ELR (cell line): Measurements from ENCODE around the gene THAP12.
"Not testable (repeated sequence)": the region's sequence is repeated elsewhere in the genome, so short reads cannot be mapped to it uniquely, and the experiment has no call there.

Experiments
- DNase-seq: peaks from one replicate; pipeline ENCODE4 v3.0.0-alpha.2; 2015; ENCODE audit warnings: low read depth

The THAP12 gene

GRCh38 chr11:76380977-76381719 lies at the start of gene THAP12, which contains the start of gene GVQW3:
THAP12 (minus strand) TSS chr11:76381132; CDS start chr11:76380836, 296 bp downstream.
GVQW3 (plus strand) TSS chr11:76381323; CDS start chr11:76381829, 506 bp downstream.
- peak; percentile 97 for DNase-seq

GRCh38 chr11:76426660-76427059 lies 45.7 kb upstream of the THAP12 start:
- no peak for DNase-seq

- DNase-seq, result no peak
These were observed 44.0 kb upstream of the THAP12 start for GRCh38 chr11:76424891-76425290.

GRCh38 chr11:76424379-76424778 lies 43.4 kb upstream of the THAP12 start:
- no peak for DNase-seq

- peak; percentile 19 for DNase-seq
These were observed 39.0 kb upstream of the THAP12 start for GRCh38 chr11:76419896-76420295.

- no peak for DNase-seq
These were observed 34.1 kb upstream of the THAP12 start for GRCh38 chr11:76415073-76415472.

GRCh38 chr11:76410851-76411357 lies 30.0 kb upstream of the THAP12 start:
- no peak for DNase-seq

- DNase-seq, result peak; percentile 18
These were observed 27.4 kb upstream of the THAP12 start for GRCh38 chr11:76408171-76408965.

GRCh38 chr11:76406359-76406758 lies 25.4 kb upstream of the THAP12 start:
- no peak for DNase-seq

GRCh38 chr11:76401484-76401883 lies 20.6 kb upstream of the THAP12 start:
- DNase-seq, result not testable (repeated sequence)

- no peak for DNase-seq
These were observed 20.0 kb upstream of the THAP12 start for GRCh38 chr11:76400967-76401366.

- no peak for DNase-seq
These were observed 16.5 kb upstream of the THAP12 start for GRCh38 chr11:76397383-76397782.

- no peak for DNase-seq
These were observed 14.4 kb upstream of the THAP12 start for GRCh38 chr11:76395296-76395695.

- DNase-seq, result no peak
These were observed 13.5 kb upstream of the THAP12 start for GRCh38 chr11:76394411-76394810.

GRCh38 chr11:76392870-76393269 lies 11.9 kb upstream of the THAP12 start:
- no peak for DNase-seq

GRCh38 chr11:76391811-76392475 lies 11.0 kb upstream of the THAP12 start:
- no peak for DNase-seq

- DNase-seq, result no peak
These were observed 10.1 kb upstream of the THAP12 start for GRCh38 chr11:76391021-76391420.

- no peak for DNase-seq
These were observed 7.5 kb upstream of the THAP12 start for GRCh38 chr11:76388408-76388807.

- DNase-seq, result no peak
These were observed 5.0 kb upstream of the THAP12 start for GRCh38 chr11:76385903-76386302.

GRCh38 chr11:76382209-76382608 lies 1.3 kb upstream of the THAP12 start:
- DNase-seq, result no peak

- DNase-seq, result peak; percentile 59
These were observed 564 bp downstream of the THAP12 start for GRCh38 chr11:76380159-76380976.

- DNase-seq, result no peak
These were observed 1.1 kb downstream of the THAP12 start for GRCh38 chr11:76379807-76380158.
